Hepatic stellate cell (primary cell): ENCODE data around the gene MAD1L1.

Source experiments
- DNase-seq: peaks from one replicate; pipeline ENCODE4 v3.0.0; 2011; ENCODE audit warnings: low spot score

MAD1L1 gene

DNA sequence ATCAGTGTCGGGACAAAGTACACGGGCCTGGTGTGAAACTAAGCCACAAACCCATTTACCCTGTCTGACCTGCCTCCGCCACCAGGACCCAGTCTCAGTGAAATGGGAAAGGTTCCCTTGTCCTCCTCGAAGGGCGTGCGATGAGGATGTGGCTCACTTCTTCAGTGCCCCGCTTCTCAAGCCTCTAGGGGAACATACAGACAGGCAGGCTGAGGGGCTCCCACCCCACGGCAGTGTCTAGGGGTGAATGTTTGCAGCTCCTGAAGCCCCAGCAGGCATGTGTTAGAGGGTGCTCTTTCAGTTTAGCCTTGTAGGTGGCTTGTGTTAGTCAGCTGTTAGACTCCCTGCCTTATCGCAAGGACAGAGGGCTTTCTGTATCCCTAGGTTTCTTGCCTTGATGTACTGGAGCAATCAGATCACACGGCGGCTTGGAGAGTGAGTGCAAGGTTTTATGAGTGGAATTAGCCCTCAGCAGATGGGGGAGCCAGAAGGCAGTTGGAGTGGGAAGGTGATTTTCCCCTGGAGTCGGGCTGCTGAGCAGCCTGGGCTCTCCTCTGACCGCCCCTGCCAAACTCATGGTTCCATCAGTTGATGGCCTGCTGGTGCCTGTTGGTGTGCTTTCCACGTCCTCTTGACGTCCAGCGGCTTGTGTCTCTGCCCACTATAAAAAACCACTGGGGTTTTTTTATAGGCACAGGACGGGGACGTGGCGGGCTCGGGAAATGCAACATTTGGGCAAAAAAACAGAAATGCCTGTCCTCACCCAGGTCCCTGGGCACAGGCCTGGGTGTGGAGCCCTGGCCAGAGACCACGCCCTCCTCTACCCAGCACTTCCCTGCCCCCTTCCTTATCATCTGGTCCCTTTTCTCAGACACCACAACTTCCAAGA, 10.0 kb upstream of the MAD1L1 start:
- DNase-seq, result peak; percentile 51

GRCh38 chr7:2241580-2242540, 9.1 kb upstream of the MAD1L1 start, which contains the start of the genes MRM2 and NUDT1:
Gene MRM2 (minus strand): TSS chr7:2242205. CDS start chr7:2242169, 36 bp downstream.
Gene NUDT1 (plus strand): TSS chr7:2242226. CDS start chr7:2244575, 2,349 bp downstream.
- DNase-seq, result peak; percentile 88

GRCh38 chr7:2239242-2239641, 6.5 kb upstream of the MAD1L1 start:
- no peak for DNase-seq

DNA sequence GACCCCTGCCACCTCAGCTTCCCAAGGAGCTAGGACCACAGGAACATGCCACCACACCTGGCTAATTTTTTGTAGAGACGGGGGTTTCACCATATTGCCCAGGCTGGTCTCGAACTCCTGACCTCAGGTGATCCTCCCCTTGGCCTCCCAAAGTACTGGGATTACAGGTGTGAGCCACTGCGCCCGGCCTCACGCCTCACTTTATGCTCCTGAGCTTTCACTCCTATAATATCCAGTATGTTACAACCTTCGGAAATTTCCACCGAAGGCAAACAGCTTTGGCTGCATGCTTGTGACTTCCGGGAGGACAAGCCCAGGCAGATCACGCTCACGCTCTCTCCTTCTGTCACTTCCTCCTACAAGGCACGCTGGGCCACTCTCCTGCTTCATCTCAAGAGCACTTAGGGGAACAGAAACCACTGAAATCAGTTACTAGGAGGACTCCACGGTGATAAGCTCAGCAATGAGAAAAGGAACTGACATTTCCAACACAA, 4.4 kb upstream of the MAD1L1 start:
- DNase-seq, result no peak

DNA sequence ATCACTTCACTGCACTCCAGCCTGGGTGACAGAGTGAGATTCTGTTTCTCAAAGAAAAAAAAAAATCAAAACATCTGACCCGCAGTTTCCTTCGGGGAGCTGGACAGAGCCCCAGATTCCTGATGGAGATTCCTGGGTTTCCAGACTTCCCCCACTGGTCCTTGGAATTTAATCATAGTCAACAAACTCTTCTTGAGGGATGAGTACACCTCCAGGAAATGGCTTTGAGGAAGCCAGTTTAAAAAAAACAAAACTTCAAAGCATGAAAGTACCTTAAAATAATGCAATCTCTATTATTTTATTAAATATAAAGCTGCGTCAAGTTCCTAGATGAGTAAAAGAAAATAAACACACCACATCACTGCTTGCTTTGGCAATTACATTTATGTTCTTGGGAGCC, 1.2 kb upstream of the MAD1L1 start:
- DNase-seq, result no peak

DNA sequence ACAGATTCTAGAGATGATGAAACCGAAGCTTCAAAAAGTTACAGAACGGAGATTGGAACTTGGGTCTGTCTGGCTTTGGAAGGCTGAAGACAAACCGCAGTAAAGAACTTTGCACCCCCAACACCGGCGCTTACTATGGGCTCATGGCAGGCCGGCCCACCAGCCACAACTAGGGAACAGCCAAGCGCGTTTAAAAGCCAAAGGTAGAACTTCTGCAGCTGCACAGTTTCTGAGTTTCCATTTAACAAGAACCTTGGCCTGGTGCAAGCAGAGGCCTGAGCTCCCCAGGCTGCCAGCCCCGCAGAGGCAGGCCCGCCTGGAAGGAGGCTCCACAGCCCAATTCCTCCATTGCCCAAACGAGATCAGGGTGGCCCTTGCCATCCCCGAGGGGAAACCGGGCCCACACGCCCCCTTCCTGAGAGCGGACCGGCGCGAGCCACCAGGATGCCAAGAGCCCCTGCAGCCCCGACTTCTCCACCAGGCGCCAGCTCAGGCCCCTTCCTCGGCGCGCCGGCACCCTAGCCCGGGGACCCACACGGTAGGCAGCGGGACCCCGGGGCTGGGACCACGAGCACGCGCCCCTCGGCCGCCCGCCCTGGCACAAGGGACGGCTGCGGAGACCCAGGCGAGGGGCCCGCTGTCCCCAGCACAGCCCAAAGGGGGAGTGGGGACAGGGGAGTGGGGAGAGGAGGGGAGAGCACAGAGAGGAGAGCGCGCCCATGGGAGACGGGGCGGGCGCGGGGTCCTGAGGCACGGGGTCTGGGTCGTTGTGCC, 566 bp downstream of the MAD1L1 start:
- peak; percentile 51 for DNase-seq

DNA sequence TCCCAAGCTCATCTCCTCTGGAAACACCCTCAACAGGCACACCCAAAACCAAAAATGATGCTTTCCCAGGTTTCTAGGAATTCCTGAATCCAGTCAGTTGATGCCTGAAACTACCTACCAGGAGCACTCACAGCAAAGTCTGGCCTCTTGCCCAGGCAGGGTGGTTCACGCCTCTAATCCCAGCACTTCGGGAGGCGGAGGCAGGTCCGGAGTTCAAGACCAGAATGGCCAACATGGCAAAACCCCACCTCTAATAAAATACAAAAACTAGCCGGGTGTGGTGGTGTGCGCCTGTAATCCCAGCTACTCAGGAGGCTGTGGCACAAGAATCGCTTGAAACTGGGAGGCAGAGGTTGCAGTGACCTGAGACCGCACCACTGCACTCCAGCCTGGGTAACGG, 1.9 kb downstream of the MAD1L1 start:
- DNase-seq, result no peak

GRCh38 chr7:2230226-2230625, 2.5 kb downstream of the MAD1L1 start:
- DNase-seq, result no peak

- DNase-seq, result no peak
These were observed 3.3 kb downstream of the MAD1L1 start for GRCh38 chr7:2229467-2229866.

DNA sequence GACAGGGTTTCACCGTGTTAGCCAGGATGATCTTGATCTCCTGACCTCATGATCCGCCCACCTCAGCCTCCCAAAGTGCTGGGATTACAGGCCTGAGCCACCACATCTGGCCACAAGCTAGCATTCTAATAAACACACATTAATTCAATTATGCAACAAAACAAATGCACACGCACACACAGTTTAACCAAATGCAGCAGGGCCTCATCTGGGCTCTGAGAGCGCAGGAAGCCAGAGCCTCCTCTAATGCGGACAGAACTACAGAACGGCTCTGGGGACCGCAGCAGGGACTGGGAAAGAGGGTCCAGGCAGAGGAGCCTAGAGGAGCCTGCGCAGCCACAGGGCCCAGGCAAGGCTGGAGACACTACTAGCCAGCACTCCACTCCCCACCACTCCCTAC, 3.8 kb downstream of the MAD1L1 start:
- DNase-seq, result no peak

DNA sequence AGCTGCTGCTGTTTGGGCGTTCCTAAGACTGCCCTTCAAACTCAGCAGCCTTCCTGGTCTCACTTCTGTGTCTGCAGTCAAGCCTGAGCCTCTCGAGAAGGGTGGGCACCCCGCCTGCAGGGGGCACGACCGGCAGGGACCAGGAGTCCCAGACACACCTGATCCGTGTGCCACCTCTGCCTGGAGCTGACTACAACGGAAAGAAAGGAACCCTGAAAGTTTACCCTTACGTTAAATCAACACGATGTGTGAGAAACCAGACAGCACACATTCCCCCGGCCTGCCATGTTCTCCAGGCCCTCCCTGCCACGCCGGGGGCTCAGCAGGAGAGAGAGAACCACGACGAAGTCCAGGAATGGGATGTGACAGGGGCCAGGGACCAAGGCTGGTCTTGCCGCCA, 5.0 kb downstream of the MAD1L1 start:
- DNase-seq, result no peak

DNA sequence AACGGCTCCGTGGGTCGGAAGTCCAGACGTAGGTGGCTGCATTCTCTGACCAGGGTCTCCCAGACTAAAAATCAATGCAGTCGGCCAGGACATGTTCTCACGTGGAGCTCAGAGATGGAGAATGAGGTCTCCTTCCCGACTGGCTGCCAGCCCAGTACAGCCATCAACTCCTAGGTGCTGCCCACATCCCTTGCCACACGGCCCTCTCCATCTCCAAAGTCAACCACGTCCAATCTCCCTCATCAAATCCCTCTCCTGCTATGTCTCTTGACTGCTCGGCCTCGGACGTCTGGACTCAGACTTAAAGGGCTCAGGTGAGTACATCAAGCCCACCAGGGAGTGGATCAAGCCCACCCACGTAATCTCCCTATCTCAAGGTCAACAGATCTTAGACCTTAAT, 6.9 kb downstream of the MAD1L1 start:
- DNase-seq, result no peak

GRCh38 chr7:2225336-2225735, 7.4 kb downstream of the MAD1L1 start:
- DNase-seq, result no peak

GRCh38 chr7:2224934-2225333, 7.8 kb downstream of the MAD1L1 start:
- no peak for DNase-seq

GRCh38 chr7:2224491-2224928, 8.2 kb downstream of the MAD1L1 start:
- no peak for DNase-seq

- no peak for DNase-seq
These were observed 9.4 kb downstream of the MAD1L1 start for GRCh38 chr7:2223321-2223720.

- DNase-seq, result no peak
These were observed 10.2 kb downstream of the MAD1L1 start for GRCh38 chr7:2222516-2222915.

- no peak for DNase-seq
These were observed 11.8 kb downstream of the MAD1L1 start for GRCh38 chr7:2220954-2221353.

GRCh38 chr7:2220506-2220905, 12.2 kb downstream of the MAD1L1 start:
- no peak for DNase-seq

DNA sequence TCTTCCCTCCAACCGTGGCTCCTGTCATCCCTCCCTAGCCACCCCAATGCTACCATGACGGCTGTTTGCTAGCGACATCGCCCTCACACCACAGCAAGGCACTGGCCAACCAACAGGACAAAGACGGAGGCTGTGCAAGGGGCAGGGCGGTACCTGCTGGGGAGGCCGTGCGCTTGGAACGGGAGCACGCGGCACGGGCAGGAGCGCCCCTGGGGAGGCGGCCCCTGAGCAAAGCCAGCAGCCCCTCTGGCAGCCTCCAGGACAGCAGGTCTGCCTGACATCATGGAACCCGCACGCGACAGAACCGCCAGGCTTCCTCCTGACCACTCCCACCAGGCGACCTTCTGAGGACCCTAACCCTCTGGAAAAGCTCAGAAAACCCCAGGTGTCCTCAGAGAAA, 12.7 kb downstream of the MAD1L1 start:
- DNase-seq, result no peak

GRCh38 chr7:2219606-2220005, 13.1 kb downstream of the MAD1L1 start:
- DNase-seq, result no peak

DNA sequence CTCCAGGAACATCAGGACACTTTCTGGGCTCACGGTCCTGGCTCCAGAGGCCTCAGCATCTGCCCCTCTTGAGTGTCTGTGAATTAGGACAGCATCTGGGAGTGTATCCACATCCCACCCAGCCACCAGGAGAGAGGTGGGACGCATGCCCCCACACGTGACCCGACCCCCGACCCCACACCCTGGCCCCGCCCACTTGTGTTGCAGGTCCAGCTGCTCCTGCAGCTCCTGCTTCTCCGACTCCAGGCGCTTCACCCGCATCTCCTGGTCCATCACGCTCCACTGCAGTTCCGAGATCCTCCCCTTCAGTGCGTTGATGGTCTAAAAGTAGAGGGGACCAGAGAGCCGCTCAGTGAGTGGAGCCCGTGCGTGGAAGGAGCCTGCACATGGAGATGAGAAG, 13.6 kb downstream of the MAD1L1 start:
- no peak for DNase-seq
